Stomach (tissue), 4 donors: ENCODE results near the gene STK24.

Experiments used
- CTCF ChIP-seq, 7 experiments: fragments of 450-650 bp in 4 of 7; fragments of 200-600 bp in 3 of 7; sonication (generic) in 3 of 7; IDR thresholded peaks; one replicate each; pipeline ENCODE4 v1.5.1; 2016 to 2019; ENCODE audit warnings: antibody characterized with exemption in 7 of 7, control low read depth in 2 of 7, mild to moderate bottlenecking in 1 of 7
- POLR2A ChIP-seq, 4 donors: fragments of 450-650 bp; IDR thresholded peaks; one replicate each; pipeline ENCODE4 v1.6.1; 2016; ENCODE audit warnings: antibody characterized with exemption in 4 of 4, control low read depth in 2 of 4, mild to moderate bottlenecking in 1 of 4, moderate library complexity in 1 of 4
- POLR2AphosphoS5 ChIP-seq, 3 donors: sonication (generic); formaldehyde crosslinking; IDR thresholded peaks; one replicate each; pipeline ENCODE4 v1.6.1; 2016; ENCODE audit warnings: antibody characterized with exemption in 3 of 3

GRCh38 chr13:98447881-98448641 lies 128.8 kb downstream of the STK24 start:
- TF ChIP-seq CTCF (IDR thresholded peaks at IDR 0.05): peak in 4 of 7 experiments; percentile 19 to 42 (median 28)
- no peak for TF ChIP-seq POLR2A (IDR thresholded peaks at IDR 0.05)
- no peak for TF ChIP-seq POLR2AphosphoS5 (IDR thresholded peaks at IDR 0.05)
